PFSK-1 (cell line): ENCODE measurements around the gene USP35.

ENCODE experiments used
- FOXP2 ChIP-seq: optimal IDR thresholded peaks from 2 replicates; pipeline ENCODE3; 2011; ENCODE audit warnings: borderline replicate concordance, control low read depth, inconsistent platforms; ENCODE audit not compliant: insufficient read depth; ENCODE audit errors: extremely low read length, extremely low read depth
- POLR2AphosphoS5 ChIP-seq: IDR thresholded peaks from 2 replicates; pipeline ENCODE4 v1.6.1; 2012; ENCODE audit warnings: low read depth, mild to moderate bottlenecking, control low read depth, low read length, moderate library complexity
- REST ChIP-seq, 2 experiments: IDR thresholded peaks; 2 replicates each; pipeline versions ENCODE4 v1.6.1 to v1.8.0; 2011 to 2012; ENCODE audit warnings: low read depth in 2 of 2, low read length in 2 of 2, control low read depth in 1 of 2, inconsistent platforms in 1 of 2, mild to moderate bottlenecking in 1 of 2, moderate library complexity in 1 of 2; ENCODE audit not compliant: insufficient read depth in 1 of 2
- SIN3A ChIP-seq: IDR thresholded peaks from 2 replicates; pipeline ENCODE4 v1.6.1; 2012; ENCODE audit warnings: mild to moderate bottlenecking, low read length, moderate library complexity, borderline replicate concordance; ENCODE audit not compliant: insufficient read depth
- TAF1 ChIP-seq: IDR thresholded peaks from 2 replicates; pipeline ENCODE4 v1.6.1; 2012; ENCODE audit warnings: low read length, control low read depth, borderline replicate concordance; ENCODE audit not compliant: insufficient read depth

- TF ChIP-seq SIN3A (no peak), FOXP2 (no peak), TAF1 (no peak), POLR2AphosphoS5 (no peak), REST (IDR thresholded peaks at IDR 0.05; ENCODE audit: insufficient read depth in 1 of 2, low read depth in 2 of 2, low read length in 2 of 2) (no peak)
Observed at GRCh38 chr11:78151804-78152203, 36.9 kb upstream of the USP35 start.
